ENCODE results near the gene RNU6-1. TPM values are rescaled to one million over a fixed set of nuclear protein-coding genes. Genes with fewer than 3 reads are reported as not detected.

RNU6-1 gene
- polyA plus RNA-seq, 3 donors, result not detected

GRCh38 chr15:67854358-67854757, 14.5 kb upstream of the RNU6-1 start:
- H3K79me2 ChIP-seq (ENCODE audit: insufficient read depth, low read length), result no peaks in the 10 kb centered on the region
- no peak overlapping the region for H3K4me2 ChIP-seq (replicated peaks; ENCODE audit: extremely low read depth, low read length, poor library complexity, severe bottlenecking)
- H3K4me1 Mint-ChIP-seq, result peaks cover 14% of the 10 kb centered on the region
- 100% methylated on average over 1 of the region's 1 CpG for WGBS (ENCODE audit: insufficient coverage)
- peaks cover 7 to 19% (median 16%) of the 10 kb centered on the region in 7 donors for H3K9me3 Mint-ChIP-seq
- no peak overlapping the region for H3K4me3 ChIP-seq (replicated peaks in 1 of 3; ENCODE audit: low read depth in 2 of 3, low read length in 3 of 3)
- no peak overlapping the region for H2AFZ ChIP-seq (ENCODE audit: insufficient read depth, low read depth, low read length, poor library complexity, severe bottlenecking)
- intact Hi-C loops (cut with micrococcal nuclease), result no loop called here
- H3K9ac ChIP-seq (ENCODE audit: insufficient read depth, low read length, poor library complexity, severe bottlenecking), result no peak overlapping the region
- DNase-seq, result no peak
- peaks cover 15% of the 10 kb centered on the region in 2 donors for H3K4me1 ChIP-seq (ENCODE audit: control insufficient read depth in 1 of 2, insufficient read depth in 2 of 2, low read length in 2 of 2)
- peaks cover 0 to 7% (median 1%) of the 10 kb centered on the region in 3 donors for H3K27me3 Mint-ChIP-seq (ENCODE audit: low read depth in 3 of 3)
- H3K27ac ChIP-seq (ENCODE audit: low read depth in 1 of 2, low read length in 2 of 2), result no peak overlapping the region
- no peak overlapping the region for H3K27ac Mint-ChIP-seq
- no peak for TF ChIP-seq CTCF (IDR thresholded peaks at IDR 0.05)
- H3K27me3 ChIP-seq (ENCODE audit: control insufficient read depth in 2 of 2, insufficient read depth in 2 of 2, low read length in 2 of 2), result no peaks in the 10 kb centered on the region
- peaks cover 0 to 4% of the 10 kb centered on the region in 2 donors for H3K36me3 Mint-ChIP-seq
- H3K4me3 Mint-ChIP-seq, result no peak overlapping the region
- H4K20me1 ChIP-seq (ENCODE audit: insufficient read depth, low read length), result no peaks in the 10 kb centered on the region
- H3K9me3 ChIP-seq (replicated peaks in 1 of 2; ENCODE audit: control insufficient read depth in 1 of 2, insufficient read depth in 1 of 2, low read length in 2 of 2), result peaks cover 7 to 19% of the 10 kb centered on the region in 2 donors
- no peaks in the 10 kb centered on the region for H3K36me3 ChIP-seq (replicated peaks in 1 of 2; ENCODE audit: control insufficient read depth in 1 of 2, insufficient read depth in 2 of 2, low read length in 2 of 2)

GRCh38 chr15:67853454-67853853, 13.6 kb upstream of the RNU6-1 start:
- H3K4me2 ChIP-seq (replicated peaks; ENCODE audit: extremely low read depth, low read length, poor library complexity, severe bottlenecking), result no peak overlapping the region
- Mint-ChIP-seq H3K27ac (no peak overlapping the region), H3K27me3 (ENCODE audit: low read depth in 3 of 3) (peaks cover 0 to 6% (median 1%) of the 10 kb centered on the region in 3 donors), H3K4me3 (no peak overlapping the region), H3K36me3 (peaks cover 0 to 6% of the 10 kb centered on the region in 2 donors), H3K4me1 (peaks cover 14% of the 10 kb centered on the region), H3K9me3 (peaks cover 7 to 24% (median 19%) of the 10 kb centered on the region in 7 donors)
- H3K9ac ChIP-seq (ENCODE audit: insufficient read depth, low read length, poor library complexity, severe bottlenecking), result no peak overlapping the region
- H3K27me3 ChIP-seq (ENCODE audit: control insufficient read depth in 2 of 2, insufficient read depth in 2 of 2, low read length in 2 of 2), result no peaks in the 10 kb centered on the region
- H4K20me1 ChIP-seq (ENCODE audit: insufficient read depth, low read length), result no peaks in the 10 kb centered on the region
- TF ChIP-seq CTCF (IDR thresholded peaks at IDR 0.05), result no peak
- intact Hi-C loops (cut with micrococcal nuclease), result no loop called here
- H3K9me3 ChIP-seq (replicated peaks in 1 of 2; ENCODE audit: control insufficient read depth in 1 of 2, insufficient read depth in 1 of 2, low read length in 2 of 2), result peaks cover 7 to 23% of the 10 kb centered on the region in 2 donors
- no peak overlapping the region for H3K27ac ChIP-seq (ENCODE audit: low read depth in 1 of 2, low read length in 2 of 2)
- peaks cover 15% of the 10 kb centered on the region in 2 donors for H3K4me1 ChIP-seq (ENCODE audit: control insufficient read depth in 1 of 2, insufficient read depth in 2 of 2, low read length in 2 of 2)
- H3K36me3 ChIP-seq (replicated peaks in 1 of 2; ENCODE audit: control insufficient read depth in 1 of 2, insufficient read depth in 2 of 2, low read length in 2 of 2), result no peaks in the 10 kb centered on the region
- 100% methylated on average over 1 of the region's 3 CpGs for WGBS (ENCODE audit: insufficient coverage)
- no peak for DNase-seq
- H3K79me2 ChIP-seq (ENCODE audit: insufficient read depth, low read length), result no peaks in the 10 kb centered on the region
- H2AFZ ChIP-seq (ENCODE audit: insufficient read depth, low read depth, low read length, poor library complexity, severe bottlenecking), result no peak overlapping the region
- H3K4me3 ChIP-seq (replicated peaks in 1 of 3; ENCODE audit: low read depth in 2 of 3, low read length in 3 of 3), result no peak overlapping the region

Data from CD14-positive monocyte (primary cell).